H9 (cell line): Measurements from ENCODE around the gene GNL1. TPM values are rescaled to one million over a fixed set of nuclear protein-coding genes. Genes with fewer than 3 reads are reported as not detected.

Experiments
- DNase-seq: peaks from one replicate; pipeline ENCODE4 v3.0.0-alpha.2; 2017
- H2AFZ ChIP-seq: one replicate; pipeline ENCODE4 v1.6.1; 2013; ENCODE audit warnings: mild to moderate bottlenecking, low read length, control low read depth, moderate library complexity
- H2AK5ac ChIP-seq: 2 replicates; pipeline ENCODE4 v1.6.1; 2013; ENCODE audit warnings: low read length, control low read depth, mixed read lengths; ENCODE audit not compliant: insufficient read length
- H2BK120ac ChIP-seq: one replicate; pipeline ENCODE4 v1.6.1; 2013; ENCODE audit warnings: low read depth, mild to moderate bottlenecking, low read length, control low read depth, inconsistent platforms; ENCODE audit not compliant: poor library complexity, severe bottlenecking
- H2BK12ac ChIP-seq: 2 replicates; pipeline ENCODE4 v1.6.1; 2013; ENCODE audit warnings: low read length, control low read depth, mixed read lengths, low read depth; ENCODE audit not compliant: insufficient read length
- H2BK15ac ChIP-seq: 2 replicates; pipeline ENCODE4 v1.6.1; 2013; ENCODE audit warnings: low read depth, low read length, control low read depth
- H2BK20ac ChIP-seq: one replicate; pipeline ENCODE4 v1.6.1; 2013; ENCODE audit warnings: low read depth, mild to moderate bottlenecking, low read length, control low read depth, inconsistent platforms; ENCODE audit not compliant: poor library complexity, severe bottlenecking
- H2BK5ac ChIP-seq: 2 replicates; pipeline ENCODE4 v1.6.1; 2013; ENCODE audit warnings: low read length, control low read depth, mixed read lengths; ENCODE audit not compliant: insufficient read length
- H3K14ac ChIP-seq: 2 replicates; pipeline ENCODE4 v1.6.1; 2013; ENCODE audit warnings: low read length, control low read depth; ENCODE audit not compliant: insufficient read depth
- H3K18ac ChIP-seq: 2 replicates; pipeline ENCODE4 v1.6.1; 2013; ENCODE audit warnings: low read depth, mild to moderate bottlenecking, mixed read lengths, low read length, control low read depth; ENCODE audit not compliant: insufficient read length
- H3K23ac ChIP-seq: 2 replicates; pipeline ENCODE4 v1.6.1; 2013; ENCODE audit warnings: low read length, control low read depth, mixed read lengths, low read depth; ENCODE audit not compliant: insufficient read length
- H3K23me2 ChIP-seq: 2 replicates; pipeline ENCODE4 v1.6.1; 2013; ENCODE audit warnings: low read depth, mild to moderate bottlenecking, mixed read lengths, low read length, control low read depth; ENCODE audit not compliant: insufficient read length, poor library complexity, severe bottlenecking
- H3K27ac ChIP-seq: 2 replicates; pipeline ENCODE4 v1.5.1; 2013; ENCODE audit warnings: low read length, control low read depth, mixed read lengths, low read depth; ENCODE audit not compliant: insufficient read length
- H3K27me3 ChIP-seq: 2 replicates; pipeline ENCODE4 v1.6.1; 2013; ENCODE audit warnings: low read length, control low read depth, inconsistent platforms; ENCODE audit not compliant: insufficient read depth
- H3K4ac ChIP-seq: 2 replicates; pipeline ENCODE4 v1.6.1; 2013; ENCODE audit warnings: low read depth, mild to moderate bottlenecking, control low read depth, inconsistent platforms, low read length, moderate library complexity
- H3K4me1 ChIP-seq: 2 replicates; pipeline ENCODE4 v1.6.1; 2013; ENCODE audit warnings: low read length, control low read depth, inconsistent platforms; ENCODE audit not compliant: insufficient read depth
- H3K4me2 ChIP-seq: 2 replicates; pipeline ENCODE4 v1.6.1; 2013; ENCODE audit warnings: low read length, control low read depth, mixed read lengths; ENCODE audit not compliant: insufficient read length, insufficient read depth
- H3K56ac ChIP-seq: 2 replicates; pipeline ENCODE4 v1.6.1; 2013; ENCODE audit warnings: low read depth, mild to moderate bottlenecking, mixed read lengths, low read length, control low read depth; ENCODE audit not compliant: insufficient read length
- H3K79me1 ChIP-seq: 2 replicates; pipeline ENCODE4 v1.6.1; 2013; ENCODE audit warnings: low read depth, mild to moderate bottlenecking, moderate library complexity, low read length, control low read depth, inconsistent platforms; ENCODE audit not compliant: insufficient read depth, poor library complexity, severe bottlenecking
- H3K79me2 ChIP-seq: 2 replicates; pipeline ENCODE4 v1.6.1; 2013; ENCODE audit warnings: low read length, control low read depth, inconsistent platforms; ENCODE audit not compliant: insufficient read depth
- H3K9ac ChIP-seq: 2 replicates; pipeline ENCODE4 v1.6.1; 2013; ENCODE audit warnings: low read length, control low read depth, mixed read lengths; ENCODE audit not compliant: insufficient read length; ENCODE audit errors: extremely low read depth
- H3K9me3 ChIP-seq: one replicate; pipeline ENCODE4 v1.6.1; 2013; ENCODE audit warnings: low read depth, low read length, inconsistent platforms; ENCODE audit not compliant: control insufficient read depth
- H3T11ph ChIP-seq: one replicate; pipeline ENCODE4 v1.6.1; 2013; ENCODE audit warnings: mild to moderate bottlenecking, low read length, control low read depth, inconsistent platforms
- H4K20me1 ChIP-seq: one replicate; pipeline ENCODE4 v1.6.1; 2013; ENCODE audit not compliant: control insufficient read depth, insufficient read length, insufficient read depth
- H4K5ac ChIP-seq: 2 replicates; pipeline ENCODE4 v1.6.1; 2013; ENCODE audit warnings: low read depth, mild to moderate bottlenecking, mixed read lengths, low read length, control low read depth; ENCODE audit not compliant: insufficient read length
- H4K8ac ChIP-seq: replicated peaks from 2 replicates; pipeline ENCODE4 v1.6.1; 2013; ENCODE audit warnings: low read length, control low read depth, mixed read lengths, low read depth; ENCODE audit not compliant: insufficient read length
- H4K91ac ChIP-seq: 2 replicates; pipeline ENCODE4 v1.6.1; 2013; ENCODE audit warnings: low read depth, mild to moderate bottlenecking, moderate library complexity, mixed read lengths, low read length, control low read depth; ENCODE audit not compliant: insufficient read length
- H3K27ac Mint-ChIP-seq, 3 experiments: 2 replicates in 2 of 3; 3 replicates in 1 of 3; pipeline ENCODE4 v1.8.0; 2020 to 2021; ENCODE audit warnings: mixed read lengths in 3 of 3, mild to moderate bottlenecking in 1 of 3, moderate library complexity in 1 of 3
- H3K27me3 Mint-ChIP-seq: 2 replicates; pipeline ENCODE4 v1.8.0; 2021; ENCODE audit warnings: low read depth, mild to moderate bottlenecking, moderate library complexity, mixed read lengths
- H3K36me3 Mint-ChIP-seq, 3 experiments: 2 replicates in 2 of 3; 3 replicates in 1 of 3; pipeline ENCODE4 v1.8.0; 2020 to 2021; ENCODE audit warnings: low read depth in 3 of 3, mixed read lengths in 3 of 3; ENCODE audit not compliant: insufficient read depth in 1 of 3
- H3K4me1 Mint-ChIP-seq, 2 experiments: 2 replicates each; pipeline ENCODE4 v1.8.0; 2020; ENCODE audit warnings: mixed read lengths in 2 of 2
- H3K4me3 Mint-ChIP-seq, 2 experiments: 2 replicates in 1 of 2; 3 replicates in 1 of 2; pipeline ENCODE4 v1.8.0; 2020 to 2021; ENCODE audit warnings: mild to moderate bottlenecking in 2 of 2, mixed read lengths in 2 of 2, moderate library complexity in 1 of 2
- H3K9me3 Mint-ChIP-seq, 2 experiments: 2 replicates in 1 of 2; 3 replicates in 1 of 2; pipeline ENCODE4 v1.8.0; 2020; ENCODE audit warnings: mild to moderate bottlenecking in 2 of 2, mixed read lengths in 2 of 2, moderate library complexity in 1 of 2
- CTCF ChIP-seq: fragments of 200-600 bp; sonication (generic); conservative IDR thresholded peaks from 3 replicates; pipeline ENCODE4 v1.8.0; 2021; ENCODE audit warnings: antibody characterized with exemption, mild to moderate bottlenecking
- WGBS: extraction: QIAGEN DNeasy Blood & Tissue Kit; methylation state at CpG from one replicate; pipeline ENCODE4 v1.1.7; 2013; ENCODE audit warnings: missing lambda C conversion rate, low lambda C conversion rate, mixed read lengths; ENCODE audit not compliant: insufficient read length; ENCODE audit errors: extremely low coverage; 5-methylcytosine and 5-hydroxymethylcytosine counted together
- total RNA-seq: library from RNA; stranded (reverse); gene quantifications from 2 replicates; pipeline ENCODE4 v1.2.1, GENCODE V29; 2021

Gene GNL1
- total RNA-seq, 1 experiment from 2014 or later: 83.5 TPM

- no peak overlapping the region for H4K5ac ChIP-seq
- H3K9ac ChIP-seq: peak overlapping the region; percentile 60
- Mint-ChIP-seq H3K36me3 (peaks cover 27 to 74% (median 64%) of the 10 kb centered on the region in 3 experiments), H3K4me1 (peaks cover 12 to 17% of the 10 kb centered on the region in 2 experiments), H3K27me3 (no peaks in the 10 kb centered on the region), H3K9me3 (no peaks in the 10 kb centered on the region; a peak in 1 of 5 replicates), H3K4me3 (peak overlapping the region; percentile 94 to 95), H3K27ac (peak overlapping the region; percentile 87 to 100 (median 90); a peak in 6 of 7 replicates)
- no peaks in the 10 kb centered on the region for H4K20me1 ChIP-seq
- H3K4me1 ChIP-seq: no peaks in the 10 kb centered on the region
- no peak overlapping the region for H4K91ac ChIP-seq
- H2AFZ ChIP-seq: no peak overlapping the region
- no peak for TF ChIP-seq CTCF
- WGBS: no CpG with 5 or more reads among the region's 34 CpGs
- no peak overlapping the region for H2BK15ac ChIP-seq
- no peaks in the 10 kb centered on the region for H3K9me3 ChIP-seq
- no peak overlapping the region for H4K8ac ChIP-seq
- H3T11ph ChIP-seq: no peak overlapping the region
- no peaks in the 10 kb centered on the region for H3K27me3 ChIP-seq
- no peak overlapping the region for H3K27ac ChIP-seq
- no peak overlapping the region for H3K23ac ChIP-seq
- peak overlapping the region; percentile 65 for H3K18ac ChIP-seq
- no peak overlapping the region for H3K56ac ChIP-seq
- no peak overlapping the region for H2BK5ac ChIP-seq
- peaks cover 5% of the 10 kb centered on the region; the same call in 1 of the 2 replicates for H3K79me2 ChIP-seq
- H3K79me1 ChIP-seq: peaks cover 2% of the 10 kb centered on the region
- H2BK12ac ChIP-seq: no peak overlapping the region
- no peak overlapping the region for H2BK120ac ChIP-seq
- peaks cover 14% of the 10 kb centered on the region for H3K23me2 ChIP-seq
- H2AK5ac ChIP-seq: no peak overlapping the region
- H3K14ac ChIP-seq: no peak overlapping the region
- no peak overlapping the region for H3K4ac ChIP-seq
- H2BK20ac ChIP-seq: no peak overlapping the region
- DNase-seq: peak; percentile 69
- peak overlapping the region; percentile 82 for H3K4me2 ChIP-seq
Measured at GRCh38 chr6:30554962-30555815, 1.1 kb downstream of the GNL1 start.
